CD4-positive, alpha-beta T cell (primary cell): Measurements from ENCODE around the gene PAQR9. TPM values are rescaled to one million over a fixed set of nuclear protein-coding genes. Genes with fewer than 3 reads are reported as not detected.
A peak's percentile ranks its signal among the peaks of the same experiment; 100 is the strongest.

ENCODE experiments used
- ATAC-seq: fragments of 200-7000 bp; cut with Tn5 transposase; one replicate; pipeline ENCODE4 v1.10.0; 2022; ENCODE audit warnings: mild to moderate bottlenecking; ENCODE audit not compliant: poor library complexity
- CTCF ChIA-PET: fragments of 350-600 bp; sonication (Branson Sonifier 250); formaldehyde crosslinking; loops from one replicate; lab custom pipeline; 2021; ENCODE audit warnings: antibody characterized with exemption, inconsistent platforms; lab: Charles Lee
- POLR2A ChIA-PET: fragments of 350-600 bp; sonication (Branson Sonifier 250); formaldehyde crosslinking; loops from one replicate; lab custom pipeline; 2021; ENCODE audit warnings: antibody characterized with exemption, inconsistent platforms; lab: Charles Lee
- DNase-seq, 14 experiments: peaks; one replicate each; pipeline ENCODE4 v3.0.0-alpha.2; 2013 to 2020; ENCODE audit warnings: mixed read lengths in 2 of 14
- H3K27ac ChIP-seq, 2 donors: one replicate each; pipeline versions ENCODE4 v1.5.1 to v1.7.0; 2013; ENCODE audit warnings: low read length in 2 of 2, low read depth in 1 of 2, mild to moderate bottlenecking in 1 of 2
- H3K27me3 ChIP-seq, 2 experiments: 1 replicate in 1 of 2; 2 replicates in 1 of 2; pipeline versions ENCODE4 v1.6.1 to v1.7.0; 2013; ENCODE audit warnings: low read length in 2 of 2, control low read depth in 1 of 2, mild to moderate bottlenecking in 1 of 2, moderate library complexity in 1 of 2; ENCODE audit not compliant: insufficient read depth in 2 of 2, control insufficient read depth in 1 of 2
- H3K36me3 ChIP-seq: one replicate; pipeline ENCODE4 v1.6.1; 2013; ENCODE audit warnings: low read length, control low read depth; ENCODE audit not compliant: insufficient read depth
- H3K4me1 ChIP-seq: one replicate; pipeline ENCODE4 v1.6.1; 2013; ENCODE audit warnings: low read length, control low read depth; ENCODE audit not compliant: insufficient read depth
- H3K4me3 ChIP-seq: one replicate; pipeline ENCODE4 v1.5.1; 2013; ENCODE audit warnings: mild to moderate bottlenecking, low read length, moderate library complexity
- H3K9me3 ChIP-seq, 2 experiments: 1 replicate in 1 of 2; 2 replicates in 1 of 2; pipeline versions ENCODE4 v1.6.1 to v1.7.0; 2013; ENCODE audit warnings: low read length in 2 of 2, mild to moderate bottlenecking in 2 of 2, control low read depth in 1 of 2, moderate library complexity in 1 of 2; ENCODE audit not compliant: control insufficient read depth in 1 of 2, insufficient read depth in 1 of 2
- H3K27ac Mint-ChIP-seq: one replicate; pipeline ENCODE4 v1.8.0; 2020; ENCODE audit warnings: mixed read lengths
- H3K27me3 Mint-ChIP-seq: one replicate; pipeline ENCODE4 v1.8.0; 2021; ENCODE audit warnings: mixed read lengths
- H3K36me3 Mint-ChIP-seq: one replicate; pipeline ENCODE4 v1.8.0; 2021; ENCODE audit warnings: low read depth, mixed read lengths
- H3K4me1 Mint-ChIP-seq: one replicate; pipeline ENCODE4 v1.8.0; 2021; ENCODE audit warnings: low read depth, mixed read lengths
- H3K4me3 Mint-ChIP-seq: one replicate; pipeline ENCODE4 v1.8.0; 2020; ENCODE audit warnings: mild to moderate bottlenecking, mixed read lengths
- H3K9me3 Mint-ChIP-seq: one replicate; pipeline ENCODE4 v1.8.0; 2020; ENCODE audit warnings: mixed read lengths
- CTCF ChIP-seq: fragments of 200-600 bp; IDR thresholded peaks from one replicate; pipeline ENCODE4 v1.8.0; 2022; ENCODE audit warnings: antibody characterized with exemption, mild to moderate bottlenecking
- intact Hi-C, 2 experiments: fragments of 100-400 bp; cut with DNase I in 1 of 2; cut with micrococcal nuclease in 1 of 2; formaldehyde crosslinking; loops; one replicate each; pipeline versions ENCODE4 v1.15.1 to v1.9.0; 2023 to 2025; cut with DNase I, micrococcal nuclease
- total RNA-seq, 174 experiments: library from RNA in 2 of 174; stranded (reverse) in 2 of 174; gene quantifications; one replicate each; pipeline ENCODE4 v1.2.3 and lab custom pipeline; 2021 to 2026

The PAQR9 gene
- total RNA-seq, 2 experiments from 2014 or later: not detected

GRCh38 chr3:143001369-143002082, 38.1 kb upstream of the PAQR9 start, which contains the start of gene U2SURP:
Gene U2SURP, plus strand, starts transcription at chr3:143001570. Its CDS starts 59 bp downstream, at chr3:143001629.
- Mint-ChIP-seq H3K9me3 (no peaks in the 10 kb centered on the region), H3K36me3 (peaks cover 18% of the 10 kb centered on the region), H3K27me3 (peaks cover 14% of the 10 kb centered on the region), H3K4me1 (peaks cover 55% of the 10 kb centered on the region), H3K27ac (peak within 1 kb of the TSS; percentile 97), H3K4me3 (peak within 1 kb of the TSS; percentile 97)
- ATAC-seq: peak; percentile 93
- H3K9me3 ChIP-seq: no peaks in the 10 kb centered on the region
- POLR2A ChIA-PET: interaction anchor here (0.7 to 3.1 kb wide), 32 partner anchors 8 to 1770 kb away, joined by 3 to 73 read pairs (median 4); partner anchors contain the start of genes ATR, CHST2, DIPK2A and PLS1
- intact Hi-C loops: loop anchor here (1.0 to 5.0 kb wide), 6 partner anchors 116 to 974 kb away; partner anchors contain the start of genes DIPK2A (in 2 of the 2), ATR (in 1 of the 2), CHST2 (in 1 of the 2) and XRN1 (in 1 of the 2)
- TF ChIP-seq CTCF: no peak
- no peaks in the 10 kb centered on the region for H3K36me3 ChIP-seq
- peaks cover 0 to 4% of the 10 kb centered on the region in 2 experiments for H3K27me3 ChIP-seq
- CTCF ChIA-PET: interaction anchor here (1.2 kb wide), 4 partner anchors 11 to 39 kb away, joined by 3 to 9 read pairs (median 4); no protein-coding TSS in a partner anchor
- peaks cover 23% of the 10 kb centered on the region for H3K4me1 ChIP-seq
- H3K27ac ChIP-seq: peak within 1 kb of the TSS; percentile 93 to 94
- peak within 1 kb of the TSS; percentile 89 for H3K4me3 ChIP-seq
- peak; percentile 83 to 96 (median 86) for DNase-seq

GRCh38 chr3:143001034-143001368, 37.5 kb upstream of the PAQR9 start:
- ChIA-PET POLR2A (interaction anchor here (0.7 to 3.1 kb wide), 27 partner anchors 9 to 1769 kb away, joined by 3 to 73 read pairs (median 4); partner anchors contain the start of genes ATR, CHST2, DIPK2A and PLS1), CTCF (interaction anchor here (1.2 kb wide), 3 partner anchors 15 to 39 kb away, joined by 3 to 9 read pairs (median 4); no protein-coding TSS in a partner anchor)
- peaks cover 0 to 4% of the 10 kb centered on the region in 2 experiments for H3K27me3 ChIP-seq
- Mint-ChIP-seq H3K9me3 (no peaks in the 10 kb centered on the region), H3K36me3 (peaks cover 18% of the 10 kb centered on the region), H3K4me3 (peak overlapping the region; percentile 97), H3K4me1 (peaks cover 50% of the 10 kb centered on the region), H3K27ac (peak overlapping the region; percentile 97), H3K27me3 (peaks cover 16% of the 10 kb centered on the region)
- no peaks in the 10 kb centered on the region for H3K36me3 ChIP-seq
- intact Hi-C loops: loop anchor here (1.0 to 5.0 kb wide), 6 partner anchors 116 to 974 kb away; partner anchors contain the start of genes DIPK2A (in 2 of the 2), ATR (in 1 of the 2), CHST2 (in 1 of the 2) and XRN1 (in 1 of the 2)
- DNase-seq (peak in 1 of 14 experiments; percentile 22), ATAC-seq (peak; percentile 61)
- no peak for TF ChIP-seq CTCF
- peak overlapping the region; percentile 89 for H3K4me3 ChIP-seq
- no peaks in the 10 kb centered on the region for H3K9me3 ChIP-seq
- peaks cover 23% of the 10 kb centered on the region for H3K4me1 ChIP-seq
- H3K27ac ChIP-seq: peak overlapping the region; percentile 93 to 94

GRCh38 chr3:143000528-143000927, 37.1 kb upstream of the PAQR9 start:
- Histone ChIP-seq H3K4me1 (peaks cover 23% of the 10 kb centered on the region), H3K9me3 (no peaks in the 10 kb centered on the region), H3K27ac (peak overlapping the region in 1 of 2 donors; percentile 93), H3K36me3 (no peaks in the 10 kb centered on the region), H3K4me3 (peak overlapping the region; percentile 89), H3K27me3 (peaks cover 0 to 4% of the 10 kb centered on the region in 2 experiments)
- Mint-ChIP-seq H3K36me3 (peaks cover 18% of the 10 kb centered on the region), H3K27me3 (peaks cover 16% of the 10 kb centered on the region), H3K27ac (peak overlapping the region; percentile 97), H3K4me3 (peak overlapping the region; percentile 97), H3K9me3 (no peaks in the 10 kb centered on the region), H3K4me1 (peaks cover 45% of the 10 kb centered on the region)
- TF ChIP-seq CTCF: no peak
- ATAC-seq: no peak
- ChIA-PET CTCF (interaction anchor here (1.2 kb wide), 1 partner anchor 14 kb away, joined by 3 read pairs; no protein-coding TSS in a partner anchor), POLR2A (interaction anchor here (0.7 to 3.1 kb wide), 20 partner anchors 9 to 1769 kb away, joined by 3 to 73 read pairs (median 4); partner anchors contain the start of genes ATR, CHST2, DIPK2A and PXYLP1)
- intact Hi-C loops: loop anchor here (5.0 kb wide), 4 partner anchors 117 to 973 kb away; partner anchors contain the start of genes DIPK2A (in 2 of the 2), ATR (in 1 of the 2) and CHST2 (in 1 of the 2)
- peak in 2 of 14 experiments; percentile 4 to 12 for DNase-seq
